K562 (cell line): ENCODE results near the gene MCM7. TPM values are rescaled to one million over a fixed set of nuclear protein-coding genes. Genes with fewer than 3 reads are reported as not detected.
A peak's percentile ranks its signal among the peaks of the same experiment; 100 is the strongest.

Experiments used
- ARID3B ChIP-seq: fragments of 250-450 bp; sonication (Bioruptor Pico); IDR thresholded peaks from 2 replicates; pipeline ENCODE4 v1.4.0; 2020; ENCODE audit warnings: borderline replicate concordance
- CTCF ChIP-seq, 3 experiments: IDR thresholded peaks in 2 of 3; conservative IDR thresholded peaks in 1 of 3; 2 replicates each; pipeline ENCODE4 v1.5.1; 2011 to 2012; ENCODE audit warnings: low read length in 3 of 3, mild to moderate bottlenecking in 3 of 3, control low read depth in 2 of 3, improper control_type of control experiment in 1 of 3, inconsistent platforms in 1 of 3, low read depth in 1 of 3, mixed read lengths in 1 of 3, moderate library complexity in 1 of 3; ENCODE audit not compliant: insufficient read depth in 2 of 3
- DMBX1 ChIP-seq: fragments of 250-450 bp; sonication (Bioruptor Pico); IDR thresholded peaks from 2 replicates; pipeline ENCODE4 v1.8.0; 2022; ENCODE audit warnings: inconsistent platforms, mild to moderate bottlenecking, moderate library complexity, borderline replicate concordance
- HES1 ChIP-seq: fragments of 450-650 bp; IDR thresholded peaks from 2 replicates; pipeline ENCODE4 v1.6.1; 2016; ENCODE audit warnings: low read depth, mild to moderate bottlenecking, moderate library complexity
- HNRNPK ChIP-seq: fragments of 200-400 bp; formaldehyde crosslinking; IDR thresholded peaks from one replicate; pipeline ENCODE4 v1.6.1; 2018; ENCODE audit warnings: mild to moderate bottlenecking, low read depth, low read length; ENCODE audit not compliant: poor library complexity, severe bottlenecking
- IRF1 ChIP-seq: sonication (generic); formaldehyde crosslinking; IDR thresholded peaks from 2 replicates; pipeline ENCODE4 v1.8.0; 2022; ENCODE audit warnings: missing genetic modification reagents, mild to moderate bottlenecking, borderline replicate concordance
- NKRF ChIP-seq: fragments of 450-650 bp; IDR thresholded peaks from 2 replicates; pipeline ENCODE4 v1.6.1; 2016; ENCODE audit warnings: borderline replicate concordance
- REST ChIP-seq, 2 experiments: fragments of 450-650 bp; formaldehyde crosslinking in 1 of 2; IDR thresholded peaks; 2 replicates each; pipeline versions ENCODE4 v1.4.0 to v1.6.1; 2014 to 2020; ENCODE audit warnings: mild to moderate bottlenecking in 2 of 2, borderline replicate concordance in 1 of 2, low read depth in 1 of 2
- SMC3 ChIP-seq: conservative IDR thresholded peaks from 2 replicates; pipeline ENCODE4 v1.6.1; 2011; ENCODE audit warnings: low read depth, low read length, improper control_type of control experiment; ENCODE audit not compliant: insufficient read depth
- SP1 ChIP-seq: sonication (generic); formaldehyde crosslinking; IDR thresholded peaks from 2 replicates; pipeline ENCODE4 v1.8.1; 2022; ENCODE audit warnings: mild to moderate bottlenecking, missing genetic modification reagents
- ZKSCAN3 ChIP-seq: fragments of 250-450 bp; sonication (Bioruptor Pico); IDR thresholded peaks from 2 replicates; pipeline ENCODE4 v1.4.0; 2020
- polyA plus RNA-seq, 8 experiments: library from polyadenylated mRNA; depleted of rRNA in 4 of 8; stranded (reverse) in 5 of 8; unstranded in 3 of 8; fragments of >200 nt; fragmentation: Nextera tagmentation in 2 of 8; fragmentation: Illumina TruSeq in 1 of 8; extraction: Ambion mirVana in 2 of 8; extraction: Trizol in 1 of 8; gene quantifications; 2 replicates each; pipeline versions ENCODE4 v1.2.1 to v1.2.3, GENCODE V29; 2011 to 2014; ENCODE audit warnings: inconsistent platforms in 1 of 8, missing spikeins in 1 of 8
- total RNA-seq, 7 experiments: library from RNA; depleted of rRNA in 6 of 7; stranded (reverse); fragments of >200 nt in 6 of 7; fragmentation: Illumina TruSeq in 2 of 7; extraction: Trizol in 2 of 7; gene quantifications; 2 replicates each; pipeline versions ENCODE4 v1.2.1 to v1.2.3, GENCODE V29; 2011 to 2021; ENCODE audit warnings: low replicate concordance in 1 of 7

Gene MCM7
- total and polyA plus RNA-seq, 9 of the 15 experiments (the other 6 are each of a cell fraction or from before 2014, with no cell fraction given) = 329 to 856 (median 437) TPM

- TF ChIP-seq ZKSCAN3 (no peak), REST (IDR thresholded peaks at IDR 0.05; ENCODE audit: borderline replicate concordance) (peak; percentile 59; the same call in 1 of the 2 replicates), REST (CRISPR knock-in tag; IDR thresholded peaks at IDR 0.05; ENCODE audit: low read depth) (no peak), SP1 (0 out of 2 replicates have a peak, but pooled peaks have one; percentile 39), IRF1 (no peak), SMC3 (peak; percentile 39), HNRNPK (no peak), CTCF (IDR thresholded peaks at IDR 0.05 in 2 of 3, conservative IDR thresholded peaks at IDR 0.05 in 1 of 3; ENCODE audit: insufficient read depth in 2 of 3, low read depth in 1 of 3, low read length in 3 of 3) (peak; percentile 31 to 72 (median 40); a peak in 3 of 6 replicates), ARID3B (CRISPR knock-in tag) (no peak), NKRF (no peak), HES1 (no peak), DMBX1 (no peak)
Measured at GRCh38 chr7:100053215-100053614, 48.0 kb downstream of the MCM7 start (continued).
